Measurements from ENCODE around the gene S100A12.

GRCh38 chr1:153387785-153388184, 12.4 kb upstream of the S100A12 start:
- no peak for TF ChIP-seq CTCF (IDR thresholded peaks at IDR 0.05)
- TF ChIP-seq POLR2A (IDR thresholded peaks at IDR 0.05): no peak
